Panc1 (cell line): ENCODE results near the gene GDPD2. TPM values are rescaled to one million over a fixed set of nuclear protein-coding genes. Genes with fewer than 3 reads are reported as not detected.
A peak's percentile ranks its signal among the peaks of the same experiment; 100 is the strongest.

Experiments used
- ATAC-seq: fragments of 200-7000 bp; cut with Tn5 transposase; 2 replicates; pipeline ENCODE4 v1.9.1; 2020; ENCODE audit warnings: mild to moderate bottlenecking, moderate library complexity
- BruUV-seq: library from RNA; stranded (reverse); fragments of 400-500 nt; replicated peaks from 2 replicates; lab custom pipeline; 2021; lab: Mats Ljungman, UMichigan
- CTCF ChIA-PET: fragments of 300-600 bp; sonication (Branson Sonifier 250); formaldehyde crosslinking; loops from one replicate; lab custom pipeline; 2022; ENCODE audit warnings: antibody characterized with exemption; lab: Charles Lee
- POLR2A ChIA-PET: fragments of 300-600 bp; sonication (Branson Sonifier 250); formaldehyde crosslinking; loops from one replicate; lab custom pipeline; 2022; ENCODE audit warnings: antibody characterized with exemption; lab: Charles Lee
- DNase-seq: peaks from one replicate; pipeline ENCODE4 v3.0.0-alpha.2; 2010; ENCODE audit warnings: low read depth, low spot score
- H3K27ac ChIP-seq: 2 replicates; pipeline ENCODE4 v1.5.1; 2011; ENCODE audit warnings: mild to moderate bottlenecking, low read length, inconsistent platforms
- H3K27me3 ChIP-seq: fragments of 200-500 bp; sonication (Bioruptor generic); 2 replicates; pipeline ENCODE4 v1.6.0; 2014; ENCODE audit warnings: low read length, inconsistent platforms; ENCODE audit not compliant: control insufficient read depth, insufficient read depth
- H3K36me3 ChIP-seq: fragments of 200-500 bp; sonication (Bioruptor generic); 2 replicates; pipeline ENCODE4 v1.5.1; 2014; ENCODE audit warnings: inconsistent platforms, mild to moderate bottlenecking, low read length, moderate library complexity; ENCODE audit not compliant: control insufficient read depth, insufficient read depth
- H3K4me1 ChIP-seq: 2 replicates; pipeline ENCODE4 v1.5.1; 2011; ENCODE audit warnings: inconsistent platforms, mild to moderate bottlenecking, low read length, moderate library complexity; ENCODE audit not compliant: control insufficient read depth, insufficient read depth
- H3K4me3 ChIP-seq, 2 experiments: 2 replicates each; pipeline ENCODE4 v1.5.1; 2011 to 2012; ENCODE audit warnings: low read depth in 2 of 2, low read length in 2 of 2, mild to moderate bottlenecking in 2 of 2, inconsistent platforms in 1 of 2, moderate library complexity in 1 of 2
- H3K9me3 ChIP-seq: fragments of 200-500 bp; sonication (Bioruptor generic); 2 replicates; pipeline ENCODE4 v1.5.1; 2014; ENCODE audit warnings: low read depth, mild to moderate bottlenecking, inconsistent platforms, low read length, moderate library complexity; ENCODE audit not compliant: control insufficient read depth, insufficient read depth
- POLR2AphosphoS5 ChIP-seq: IDR thresholded peaks from 2 replicates; pipeline ENCODE4 v1.6.1; 2012; ENCODE audit warnings: mild to moderate bottlenecking, low read depth, low read length, moderate library complexity
- SIN3A ChIP-seq: IDR thresholded peaks from 2 replicates; pipeline ENCODE4 v1.6.1; 2012; ENCODE audit warnings: low read depth, mild to moderate bottlenecking, low read length, moderate library complexity, borderline replicate concordance; ENCODE audit not compliant: insufficient read depth
- TCF7L2 ChIP-seq: IDR thresholded peaks from 2 replicates; pipeline ENCODE4 v1.6.1; 2011; ENCODE audit warnings: mild to moderate bottlenecking, low read depth, low read length, inconsistent platforms
- in situ Hi-C: cut with HindIII; loops from 2 replicates; pipeline ENCODE4 v1.10.0; 2016; ENCODE audit warnings: low sequenced_read_pairs, low pct_unique_long_range_greater_than_20kb
- intact Hi-C: fragments of 100-400 bp; cut with micrococcal nuclease; formaldehyde crosslinking; loops from one replicate; pipeline ENCODE4 v1.10.0; 2022; ENCODE audit not compliant: unreplicated experiment
- total RNA-seq: library from RNA; stranded (reverse); gene quantifications from one replicate; pipeline ENCODE4 v1.2.1, GENCODE V29; 2021; ENCODE audit not compliant: unreplicated experiment
- TF ChIP-seq, protein P1 (sequence below): fragments of 450-650 bp; IDR thresholded peaks from 2 replicates; pipeline ENCODE4 v1.5.1; 2017; ENCODE audit warnings: mild to moderate bottlenecking
- TF ChIP-seq, protein P2 (sequence below), 2 experiments: IDR thresholded peaks; 2 replicates each; pipeline ENCODE4 v1.6.1; 2011 to 2012; ENCODE audit warnings: low read depth in 2 of 2, control low read depth in 1 of 2, low read length in 1 of 2, mild to moderate bottlenecking in 1 of 2, moderate library complexity in 1 of 2; ENCODE audit not compliant: insufficient read depth in 1 of 2

Gene GDPD2
- total RNA-seq, 1 experiment from 2014 or later = 0.33 TPM

DNA sequence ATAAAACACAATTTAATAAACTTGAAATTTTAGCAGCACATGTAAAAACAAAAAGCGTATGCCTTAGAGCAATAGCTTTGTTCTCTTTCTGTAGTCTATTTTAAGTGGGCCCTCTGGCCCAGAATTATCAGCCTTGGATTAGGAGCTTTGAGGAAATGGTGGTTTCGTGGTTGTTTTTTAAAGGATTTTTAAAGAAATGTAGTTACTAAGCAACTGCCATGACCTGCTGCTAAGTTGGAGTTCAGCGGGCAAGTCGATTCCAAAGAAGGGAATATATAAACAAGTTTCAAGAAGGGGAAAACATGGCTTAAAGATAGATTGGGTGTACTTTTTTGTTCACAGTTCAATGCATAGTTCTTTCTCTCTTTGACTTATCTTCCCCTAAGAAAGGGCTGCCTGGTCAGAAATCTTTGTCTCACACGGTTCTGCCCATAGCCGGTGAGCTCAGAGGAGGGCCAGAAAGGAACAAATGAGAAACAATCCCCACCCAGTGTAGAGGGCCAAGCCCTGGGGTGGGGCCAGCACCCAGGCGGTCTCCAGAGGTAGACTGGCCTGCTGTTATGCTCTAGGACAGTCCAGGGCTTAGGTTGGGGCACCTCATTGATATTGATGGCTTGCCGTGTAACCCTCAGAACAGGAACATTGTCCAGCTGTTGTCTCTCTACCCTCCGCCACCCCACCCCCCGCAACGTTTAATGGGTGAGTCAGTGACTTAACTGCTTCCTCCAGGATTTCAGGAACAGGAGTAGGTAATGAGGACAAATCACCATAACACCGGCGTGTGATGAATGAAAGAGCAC is 54.0 kb downstream of the GDPD2 start:
- H3K36me3 ChIP-seq = no peaks in the 10 kb centered on the region
- H3K27ac ChIP-seq = no peak overlapping the region
- BruUV-seq = no TSS peak
- TF ChIP-seq, protein P1, sequence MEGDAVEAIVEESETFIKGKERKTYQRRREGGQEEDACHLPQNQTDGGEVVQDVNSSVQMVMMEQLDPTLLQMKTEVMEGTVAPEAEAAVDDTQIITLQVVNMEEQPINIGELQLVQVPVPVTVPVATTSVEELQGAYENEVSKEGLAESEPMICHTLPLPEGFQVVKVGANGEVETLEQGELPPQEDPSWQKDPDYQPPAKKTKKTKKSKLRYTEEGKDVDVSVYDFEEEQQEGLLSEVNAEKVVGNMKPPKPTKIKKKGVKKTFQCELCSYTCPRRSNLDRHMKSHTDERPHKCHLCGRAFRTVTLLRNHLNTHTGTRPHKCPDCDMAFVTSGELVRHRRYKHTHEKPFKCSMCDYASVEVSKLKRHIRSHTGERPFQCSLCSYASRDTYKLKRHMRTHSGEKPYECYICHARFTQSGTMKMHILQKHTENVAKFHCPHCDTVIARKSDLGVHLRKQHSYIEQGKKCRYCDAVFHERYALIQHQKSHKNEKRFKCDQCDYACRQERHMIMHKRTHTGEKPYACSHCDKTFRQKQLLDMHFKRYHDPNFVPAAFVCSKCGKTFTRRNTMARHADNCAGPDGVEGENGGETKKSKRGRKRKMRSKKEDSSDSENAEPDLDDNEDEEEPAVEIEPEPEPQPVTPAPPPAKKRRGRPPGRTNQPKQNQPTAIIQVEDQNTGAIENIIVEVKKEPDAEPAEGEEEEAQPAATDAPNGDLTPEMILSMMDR = no peak
- TF ChIP-seq SIN3A = no peak
- TF ChIP-seq TCF7L2 = no peak
- TF ChIP-seq POLR2AphosphoS5 = no peak
- TF ChIP-seq, protein P2, sequence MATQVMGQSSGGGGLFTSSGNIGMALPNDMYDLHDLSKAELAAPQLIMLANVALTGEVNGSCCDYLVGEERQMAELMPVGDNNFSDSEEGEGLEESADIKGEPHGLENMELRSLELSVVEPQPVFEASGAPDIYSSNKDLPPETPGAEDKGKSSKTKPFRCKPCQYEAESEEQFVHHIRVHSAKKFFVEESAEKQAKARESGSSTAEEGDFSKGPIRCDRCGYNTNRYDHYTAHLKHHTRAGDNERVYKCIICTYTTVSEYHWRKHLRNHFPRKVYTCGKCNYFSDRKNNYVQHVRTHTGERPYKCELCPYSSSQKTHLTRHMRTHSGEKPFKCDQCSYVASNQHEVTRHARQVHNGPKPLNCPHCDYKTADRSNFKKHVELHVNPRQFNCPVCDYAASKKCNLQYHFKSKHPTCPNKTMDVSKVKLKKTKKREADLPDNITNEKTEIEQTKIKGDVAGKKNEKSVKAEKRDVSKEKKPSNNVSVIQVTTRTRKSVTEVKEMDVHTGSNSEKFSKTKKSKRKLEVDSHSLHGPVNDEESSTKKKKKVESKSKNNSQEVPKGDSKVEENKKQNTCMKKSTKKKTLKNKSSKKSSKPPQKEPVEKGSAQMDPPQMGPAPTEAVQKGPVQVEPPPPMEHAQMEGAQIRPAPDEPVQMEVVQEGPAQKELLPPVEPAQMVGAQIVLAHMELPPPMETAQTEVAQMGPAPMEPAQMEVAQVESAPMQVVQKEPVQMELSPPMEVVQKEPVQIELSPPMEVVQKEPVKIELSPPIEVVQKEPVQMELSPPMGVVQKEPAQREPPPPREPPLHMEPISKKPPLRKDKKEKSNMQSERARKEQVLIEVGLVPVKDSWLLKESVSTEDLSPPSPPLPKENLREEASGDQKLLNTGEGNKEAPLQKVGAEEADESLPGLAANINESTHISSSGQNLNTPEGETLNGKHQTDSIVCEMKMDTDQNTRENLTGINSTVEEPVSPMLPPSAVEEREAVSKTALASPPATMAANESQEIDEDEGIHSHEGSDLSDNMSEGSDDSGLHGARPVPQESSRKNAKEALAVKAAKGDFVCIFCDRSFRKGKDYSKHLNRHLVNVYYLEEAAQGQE (IDR thresholded peaks at IDR 0.05; ENCODE audit: insufficient read depth in 1 of 2, low read depth in 2 of 2, low read length in 1 of 2) = no peak
- H3K4me1 ChIP-seq = peaks cover 3% of the 10 kb centered on the region; the same call in 1 of the 2 replicates
- H3K27me3 ChIP-seq = no peaks in the 10 kb centered on the region
- DNase-seq (no peak), ATAC-seq (peak; percentile 63)
- CTCF ChIA-PET = no interaction called here
- POLR2A ChIA-PET = no interaction called here
- intact Hi-C loops = no loop called here
- in situ Hi-C loops = no loop called here
- H3K9me3 ChIP-seq = no peaks in the 10 kb centered on the region
- no peak overlapping the region for H3K4me3 ChIP-seq

DNA sequence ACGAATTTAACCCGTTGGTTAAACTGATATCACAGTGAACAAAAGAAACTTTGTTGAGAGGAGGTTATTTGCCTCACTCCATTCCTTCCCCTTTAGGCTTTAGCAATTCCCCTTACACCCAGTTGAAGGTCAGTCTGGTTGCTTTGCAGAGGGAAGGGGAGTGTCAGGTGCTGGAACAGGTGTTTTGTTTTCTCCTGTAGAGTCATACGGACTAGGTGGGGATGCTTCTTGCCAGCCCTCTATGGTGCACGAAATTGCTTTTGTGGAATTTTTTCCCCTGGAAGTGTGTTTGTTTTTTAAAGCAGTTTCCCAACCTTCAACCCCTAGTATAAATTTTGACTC is 54.6 kb downstream of the GDPD2 start:
- peaks cover 3% of the 10 kb centered on the region; the same call in 1 of the 2 replicates for H3K4me1 ChIP-seq
- DNase-seq (no peak), ATAC-seq (no peak)
- H3K4me3 ChIP-seq = no peak overlapping the region
- TF ChIP-seq SIN3A (no peak), POLR2AphosphoS5 (no peak), TCF7L2 (no peak)
- TF ChIP-seq, protein P2 (IDR thresholded peaks at IDR 0.05; ENCODE audit: insufficient read depth in 1 of 2, low read depth in 2 of 2, low read length in 1 of 2) = no peak
- TF ChIP-seq, protein P1 = no peak
- no TSS peak for BruUV-seq
- CTCF ChIA-PET = interaction anchor here (0.8 kb wide), 1 partner anchor 44 kb away, joined by 5 read pairs; no protein-coding TSS in a partner anchor
- no peaks in the 10 kb centered on the region for H3K27me3 ChIP-seq
- no peaks in the 10 kb centered on the region for H3K36me3 ChIP-seq
- H3K27ac ChIP-seq = no peak overlapping the region
- intact Hi-C loops = no loop called here
- POLR2A ChIA-PET = no interaction called here
- in situ Hi-C loops = no loop called here
- H3K9me3 ChIP-seq = no peaks in the 10 kb centered on the region
